ENCODE measurements around the gene DEFB129.

The DEFB129 gene

GRCh38 chr20:257419-257818, 30.4 kb downstream of the DEFB129 start, which contains the start of gene DEFB132:
Gene DEFB132 (plus strand): TSS chr20:257724. CDS start chr20:257779, 55 bp downstream.
- DNase-seq, result no peak

- DNase-seq, result no peak
These were observed 31.3 kb downstream of the DEFB129 start for GRCh38 chr20:258269-258858.

GRCh38 chr20:258963-259362, 31.9 kb downstream of the DEFB129 start:
- peak; percentile 18 for DNase-seq

GRCh38 chr20:259981-260380, 32.9 kb downstream of the DEFB129 start:
- no peak for DNase-seq

GRCh38 chr20:263701-264100, 36.6 kb downstream of the DEFB129 start:
- DNase-seq, result no peak

GRCh38 chr20:266596-267562, 39.8 kb downstream of the DEFB129 start:
- DNase-seq, result peak; percentile 90

GRCh38 chr20:270517-270916, 43.5 kb downstream of the DEFB129 start:
- no peak for DNase-seq

GRCh38 chr20:271069-271468, 44.0 kb downstream of the DEFB129 start:
- DNase-seq, result no peak

- no peak for DNase-seq
These were observed 44.5 kb downstream of the DEFB129 start for GRCh38 chr20:271528-271927.

- no peak for DNase-seq
These were observed 45.7 kb downstream of the DEFB129 start for GRCh38 chr20:272718-273117.

- no peak for DNase-seq
These were observed 46.8 kb downstream of the DEFB129 start for GRCh38 chr20:273884-274283.

- DNase-seq, result no peak
These were observed 48.7 kb downstream of the DEFB129 start for GRCh38 chr20:275791-276190.

- DNase-seq, result no peak
These were observed 49.8 kb downstream of the DEFB129 start for GRCh38 chr20:276620-277495.

GRCh38 chr20:277496-277781, 50.4 kb downstream of the DEFB129 start:
- DNase-seq, result no peak

GRCh38 chr20:278181-278580, 51.1 kb downstream of the DEFB129 start:
- DNase-seq, result no peak

GRCh38 chr20:278607-279571, 51.8 kb downstream of the DEFB129 start:
- no peak for DNase-seq
